HG03135 (cell line): ENCODE data around the gene OPN1LW.
"Not testable (repeated sequence)": the region's sequence is repeated elsewhere in the genome, so short reads cannot be mapped to it uniquely, and the experiment has no call there.

Source experiments
- ATAC-seq: cut with Tn5 transposase; IDR thresholded peaks from one replicate; pipeline ENCODE4 v1.9.1; 2021; ENCODE audit warnings: mild to moderate bottlenecking, moderate library complexity; ENCODE audit not compliant: unreplicated experiment

OPN1LW gene

DNA sequence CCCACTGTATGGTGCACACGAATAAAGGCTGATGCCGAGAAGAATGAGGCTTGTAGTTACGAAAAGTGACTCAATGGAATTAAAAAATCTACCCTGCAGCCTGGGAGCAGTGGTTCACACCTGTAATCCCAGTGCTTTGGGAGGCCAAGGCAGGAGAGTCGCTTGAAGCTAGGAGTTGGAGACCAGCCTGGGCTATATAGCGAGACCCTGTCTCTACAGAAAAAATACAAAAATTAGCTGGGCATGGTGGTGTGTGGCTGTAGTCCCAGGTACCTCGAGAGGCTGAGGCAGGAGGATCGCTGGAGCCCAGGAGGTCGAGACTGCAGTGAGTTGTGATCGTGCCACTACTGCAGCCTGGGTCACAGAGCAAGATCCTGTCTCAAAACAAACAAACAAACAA is 11.7 kb upstream of the OPN1LW start:
- ATAC-seq: no peak

- no peak for ATAC-seq
Observed at GRCh38 chrX:154135458-154136229, 8.4 kb upstream of the OPN1LW start.

- ATAC-seq: no peak
Observed at GRCh38 chrX:154136627-154137161, 7.3 kb upstream of the OPN1LW start.

- no peak for ATAC-seq
Observed at GRCh38 chrX:154138857-154139256, 5.2 kb upstream of the OPN1LW start.

DNA sequence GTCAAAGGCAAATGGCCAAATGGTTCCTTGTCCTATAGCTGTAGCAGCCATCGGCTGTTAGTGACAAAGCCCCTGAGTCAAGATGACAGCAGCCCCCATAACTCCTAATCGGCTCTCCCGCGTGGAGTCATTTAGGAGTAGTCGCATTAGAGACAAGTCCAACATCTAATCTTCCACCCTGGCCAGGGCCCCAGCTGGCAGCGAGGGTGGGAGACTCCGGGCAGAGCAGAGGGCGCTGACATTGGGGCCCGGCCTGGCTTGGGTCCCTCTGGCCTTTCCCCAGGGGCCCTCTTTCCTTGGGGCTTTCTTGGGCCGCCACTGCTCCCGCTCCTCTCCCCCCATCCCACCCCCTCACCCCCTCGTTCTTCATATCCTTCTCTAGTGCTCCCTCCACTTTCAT is 3.8 kb upstream of the OPN1LW start:
- ATAC-seq: no peak

GRCh38 chrX:154140742-154141141 is 3.3 kb upstream of the OPN1LW start:
- ATAC-seq: no peak

DNA sequence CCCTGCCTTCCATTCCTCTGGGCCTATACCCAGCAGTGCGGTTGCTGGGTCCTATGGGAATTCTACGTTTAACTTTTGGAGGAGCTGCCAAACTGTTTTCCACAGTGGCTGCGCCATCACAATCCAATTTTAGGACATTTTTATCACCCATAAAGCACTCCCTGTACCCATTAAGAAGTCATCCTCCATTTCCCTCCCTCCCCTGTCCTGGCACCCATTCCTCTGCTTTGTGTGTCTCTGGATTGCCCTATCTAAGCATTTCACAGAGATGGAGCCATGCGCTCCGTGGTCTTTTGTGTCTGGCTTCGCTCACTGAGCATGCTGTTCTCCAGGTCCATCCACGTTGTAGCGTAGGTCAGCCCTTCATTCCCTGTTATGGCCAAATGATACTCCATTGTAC is 1.7 kb upstream of the OPN1LW start:
- no peak for ATAC-seq

- no peak for ATAC-seq
Observed at GRCh38 chrX:154142950-154143745, 895 bp upstream of the OPN1LW start.

DNA sequence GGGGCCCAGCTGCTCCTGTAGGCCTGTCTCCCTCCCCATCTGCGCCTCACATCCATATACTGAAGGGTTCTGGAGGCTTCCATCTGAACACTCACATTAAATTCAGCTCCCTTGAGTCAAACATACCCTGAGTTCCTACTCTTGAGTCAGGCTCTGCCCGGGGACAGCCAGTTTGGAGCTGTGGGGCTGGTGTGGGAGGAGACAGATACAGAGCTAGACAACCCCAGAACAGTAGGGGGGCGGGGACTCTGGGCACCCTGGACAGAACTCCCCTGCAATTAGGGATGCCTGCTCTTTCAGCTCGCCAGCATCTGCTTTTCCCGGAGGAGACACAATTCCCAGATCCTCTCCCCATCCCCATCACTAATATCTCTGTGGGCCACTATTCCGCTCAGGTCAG is 7.0 kb downstream of the OPN1LW start:
- ATAC-seq: not testable (repeated sequence)

- not testable (repeated sequence) for ATAC-seq
Observed at GRCh38 chrX:154156221-154156620, 12.2 kb downstream of the OPN1LW start.

DNA sequence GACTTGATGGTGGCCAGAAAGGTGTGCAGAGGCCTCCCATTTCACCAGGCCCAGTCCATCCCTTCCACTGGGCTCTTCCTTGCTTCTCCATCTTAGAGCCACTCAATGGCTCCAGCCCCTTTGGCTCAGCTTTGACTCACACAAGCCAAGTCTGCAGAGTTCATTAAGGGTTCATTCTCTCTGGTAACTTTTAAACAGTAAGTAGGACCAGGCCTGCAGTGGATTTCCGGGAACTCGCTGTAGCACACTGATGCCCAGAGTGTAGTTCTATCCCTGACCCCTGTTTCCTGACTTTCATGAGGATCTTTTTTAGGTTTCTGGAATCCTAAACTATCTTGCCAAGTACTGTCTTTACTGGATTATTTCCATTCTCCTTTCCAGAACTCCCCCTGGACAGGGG is 13.2 kb downstream of the OPN1LW start:
- not testable (repeated sequence) for ATAC-seq

GRCh38 chrX:154159345-154159744 is 15.3 kb downstream of the OPN1LW start:
- ATAC-seq: not testable (repeated sequence)

DNA sequence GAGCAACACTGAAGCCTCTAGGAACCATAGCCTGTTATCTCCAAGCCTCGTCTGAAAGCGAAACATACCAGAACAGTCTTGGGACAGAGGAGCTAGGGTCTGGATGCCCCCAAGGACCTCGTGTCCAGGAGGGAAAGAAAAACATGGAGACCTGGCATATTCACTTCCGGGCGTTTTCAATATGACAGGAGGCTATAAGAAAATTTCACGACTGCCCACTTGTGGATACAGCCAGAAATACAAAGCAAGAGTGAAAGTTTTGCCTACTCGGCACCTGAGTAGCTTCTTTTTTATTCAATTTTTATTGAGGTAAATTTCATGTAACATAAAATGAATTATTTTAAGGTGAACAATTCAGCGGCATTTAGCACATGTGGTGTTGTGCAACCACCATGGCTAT is 20.9 kb downstream of the OPN1LW start:
- ATAC-seq: not testable (repeated sequence)

DNA sequence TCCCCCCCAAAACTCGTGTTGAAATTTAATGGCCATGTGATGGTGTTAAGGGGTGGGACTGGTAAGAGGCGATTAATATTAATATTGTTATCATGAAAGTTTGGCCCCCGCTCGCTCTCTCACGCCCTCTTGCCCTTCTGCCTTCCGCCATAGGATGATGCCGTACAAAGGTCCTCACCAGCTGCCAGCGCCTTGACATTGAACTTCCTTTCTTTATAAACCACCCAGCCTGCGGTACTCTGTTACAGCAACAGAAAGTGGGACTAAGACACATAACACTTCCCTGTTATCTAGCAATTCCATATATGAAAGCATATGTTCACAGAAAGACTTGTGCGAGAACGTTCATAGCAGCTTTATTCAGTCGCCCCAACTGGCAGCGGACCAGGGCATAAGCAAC is 24.3 kb downstream of the OPN1LW start:
- ATAC-seq: not testable (repeated sequence)

GRCh38 chrX:154172535-154172943 is 28.5 kb downstream of the OPN1LW start:
- peak; percentile 81 for ATAC-seq

GRCh38 chrX:154174356-154174755 is 30.3 kb downstream of the OPN1LW start:
- not testable (repeated sequence) for ATAC-seq

DNA sequence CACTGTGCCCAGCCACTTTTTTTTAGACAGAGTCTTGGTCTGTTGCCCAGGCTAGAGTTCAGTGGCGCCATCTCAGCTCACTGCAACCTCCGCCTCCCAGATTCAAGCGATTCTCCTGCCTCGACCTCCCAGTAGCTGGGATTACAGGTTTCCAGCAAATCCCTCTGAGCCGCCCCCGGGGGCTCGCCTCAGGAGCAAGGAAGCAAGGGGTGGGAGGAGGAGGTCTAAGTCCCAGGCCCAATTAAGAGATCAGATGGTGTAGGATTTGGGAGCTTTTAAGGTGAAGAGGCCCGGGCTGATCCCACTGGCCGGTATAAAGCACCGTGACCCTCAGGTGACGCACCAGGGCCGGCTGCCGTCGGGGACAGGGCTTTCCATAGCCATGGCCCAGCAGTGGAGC is 38.3 kb downstream of the OPN1LW start, which contains the start of gene OPN1MW:
TSS of gene OPN1MW (plus strand) at position 301 of the 400 bp plus-strand sequence. CDS start at position 383, 82 bp downstream.
- ATAC-seq: not testable (repeated sequence)

GRCh38 chrX:154183794-154184193 is 39.8 kb downstream of the OPN1LW start:
- not testable (repeated sequence) for ATAC-seq

DNA sequence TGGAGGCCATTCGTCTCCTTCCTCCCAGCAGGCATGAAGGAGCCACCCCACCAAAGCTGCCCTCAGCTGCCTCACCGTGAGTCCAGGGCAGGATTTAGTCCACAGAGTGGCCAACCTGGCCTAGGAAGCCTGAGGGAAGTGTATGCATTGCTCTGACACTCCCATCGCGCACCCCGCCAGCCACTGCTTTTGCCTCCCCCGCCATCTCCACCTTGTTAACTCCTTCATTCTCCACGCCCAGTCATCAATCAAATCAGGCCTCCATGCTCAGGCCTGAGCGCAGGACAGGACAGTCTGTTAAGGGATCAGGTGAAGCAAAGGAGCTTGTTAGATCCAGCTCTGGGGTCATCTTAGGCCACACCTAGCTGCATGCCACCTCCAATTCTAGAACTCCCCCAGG is 48.8 kb downstream of the OPN1LW start:
- ATAC-seq: not testable (repeated sequence)

DNA sequence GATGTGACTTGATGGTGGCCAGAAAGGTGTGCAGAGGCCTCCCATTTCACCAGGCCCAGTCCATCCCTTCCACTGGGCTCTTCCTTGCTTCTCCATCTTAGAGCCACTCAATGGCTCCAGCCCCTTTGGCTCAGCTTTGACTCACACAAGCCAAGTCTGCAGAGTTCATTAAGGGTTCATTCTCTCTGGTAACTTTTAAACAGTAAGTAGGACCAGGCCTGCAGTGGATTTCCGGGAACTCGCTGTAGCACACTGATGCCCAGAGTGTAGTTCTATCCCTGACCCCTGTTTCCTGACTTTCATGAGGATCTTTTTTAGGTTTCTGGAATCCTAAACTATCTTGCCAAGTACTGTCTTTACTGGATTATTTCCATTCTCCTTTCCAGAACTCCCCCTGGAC is 50.3 kb downstream of the OPN1LW start:
- ATAC-seq: not testable (repeated sequence)

- ATAC-seq: not testable (repeated sequence)
Observed at GRCh38 chrX:154196466-154196865, 52.4 kb downstream of the OPN1LW start.
